ENCODE results near the gene GNG11. TPM values are rescaled to one million over a fixed set of nuclear protein-coding genes. Genes with fewer than 3 reads are reported as not detected.

The GNG11 gene
- total and polyA plus RNA-seq, 4 donors, result 9.8 to 28.3 (median 26.5) TPM

- DNase-seq, result no peak
- ATAC-seq (ENCODE audit: low FRiP score), result no peak
- H3K9me3 ChIP-seq (ENCODE audit: control insufficient read depth, low read length), result no peaks in the 10 kb centered on the region
- H3K4me1 ChIP-seq (ENCODE audit: control insufficient read depth in 1 of 2, insufficient read depth in 2 of 2, low read length in 2 of 2), result no peaks in the 10 kb centered on the region
- WGBS, 2 donors, result 70 to 77% methylated on average over 6 of the region's 6 CpGs
- H3K27ac ChIP-seq (ENCODE audit: low read depth in 1 of 2, low read length in 2 of 2), result no peak overlapping the region
- H3K36me3 ChIP-seq (ENCODE audit: control insufficient read depth in 1 of 2, insufficient read depth in 2 of 2, low read length in 1 of 2), result no peaks in the 10 kb centered on the region
- H3K4me3 ChIP-seq (ENCODE audit: low read length in 2 of 2), result no peak overlapping the region
- intact Hi-C loops (cut with DNase I), result no loop called here
- H3K27me3 ChIP-seq (ENCODE audit: control insufficient read depth in 1 of 2, insufficient read depth in 2 of 2, low read length in 1 of 2), result no peaks in the 10 kb centered on the region
Observed at GRCh38 chr7:93972029-93972725, 50.6 kb downstream of the GNG11 start.

DNA sequence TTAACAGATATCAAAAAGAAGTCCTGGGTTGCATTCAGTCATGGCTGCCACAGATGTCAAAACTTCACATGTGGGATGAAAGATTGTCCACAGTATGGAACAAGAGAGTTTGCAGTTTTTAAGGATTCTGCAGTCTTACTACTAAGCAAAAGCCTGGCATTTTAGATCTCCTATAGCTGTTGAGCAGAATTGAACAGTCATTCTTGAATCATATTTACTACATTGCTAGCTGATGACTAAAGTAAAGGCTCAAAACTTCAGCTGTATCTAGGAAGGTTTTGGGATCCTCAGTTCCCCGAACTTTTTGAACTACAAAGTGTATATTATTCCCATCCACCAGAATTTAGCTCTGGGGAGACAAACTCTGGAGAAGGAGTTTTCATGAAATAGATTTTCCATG lies 51.6 kb downstream of the GNG11 start:
- 79 to 93% methylated on average over 1 of the region's 1 CpG for WGBS, 2 donors
- DNase-seq (no peak), ATAC-seq (ENCODE audit: low FRiP score) (no peak)

GRCh38 chr7:93977211-93977950 lies 55.8 kb downstream of the GNG11 start:
- Histone ChIP-seq H3K27me3 (ENCODE audit: control insufficient read depth in 1 of 2, insufficient read depth in 2 of 2, low read length in 1 of 2) (no peaks in the 10 kb centered on the region), H3K4me3 (ENCODE audit: low read length in 2 of 2) (no peak overlapping the region), H3K9me3 (ENCODE audit: control insufficient read depth, low read length) (no peaks in the 10 kb centered on the region), H3K4me1 (ENCODE audit: control insufficient read depth in 1 of 2, insufficient read depth in 2 of 2, low read length in 2 of 2) (no peaks in the 10 kb centered on the region), H3K36me3 (ENCODE audit: control insufficient read depth in 1 of 2, insufficient read depth in 2 of 2, low read length in 1 of 2) (no peaks in the 10 kb centered on the region), H3K27ac (ENCODE audit: low read depth in 1 of 2, low read length in 2 of 2) (no peak overlapping the region)
- ATAC-seq (ENCODE audit: low FRiP score) (no peak), DNase-seq (no peak)
- intact Hi-C loops (cut with DNase I), result no loop called here
- 64 to 68% methylated on average over 7 of the region's 7 CpGs for WGBS, 2 donors

More for the DNA sequence above, 51.6 kb downstream of the GNG11 start:
- Histone ChIP-seq H3K27me3 (ENCODE audit: control insufficient read depth in 1 of 2, insufficient read depth in 2 of 2, low read length in 1 of 2) (no peaks in the 10 kb centered on the region), H3K9me3 (ENCODE audit: control insufficient read depth, low read length) (no peaks in the 10 kb centered on the region), H3K36me3 (ENCODE audit: control insufficient read depth in 1 of 2, insufficient read depth in 2 of 2, low read length in 1 of 2) (no peaks in the 10 kb centered on the region), H3K4me3 (ENCODE audit: low read length in 2 of 2) (no peak overlapping the region), H3K4me1 (ENCODE audit: control insufficient read depth in 1 of 2, insufficient read depth in 2 of 2, low read length in 2 of 2) (no peaks in the 10 kb centered on the region), H3K27ac (ENCODE audit: low read depth in 1 of 2, low read length in 2 of 2) (no peak overlapping the region)
- intact Hi-C loops (cut with DNase I), result no loop called here

Other genes starting within 250 kb of the GNG11 start
- 1 to 10 TPM; 5.8 to 5.9 TPM for gene TFPI2, start 31.0 kb upstream of the GNG11 start, total RNA-seq
- gene TFPI2, start 31.0 kb upstream of the GNG11 start, polyA plus RNA-seq, result 10 to 100 TPM; 16.5 to 41.2 TPM
- gene GNGT1, start 15.2 kb upstream of the GNG11 start, total RNA-seq, result not detected
- gene GNGT1, start 15.2 kb upstream of the GNG11 start, polyA plus RNA-seq, result not detected
- gene BET1, start 82.6 kb downstream of the GNG11 start, total RNA-seq, result 10 to 100 TPM; 17.4 to 24.3 TPM
- 10 to 100 TPM; 14.3 to 28.9 TPM for gene BET1, start 82.6 kb downstream of the GNG11 start, polyA plus RNA-seq